KOPT-K1 (cell line): ENCODE results near the gene EML4.

Experiments
- H3K27ac ChIP-seq: fragments of 200-600 bp; sonication (generic); 2 replicates; pipeline ENCODE4 v1.5.1; 2016; ENCODE audit warnings: antibody characterized with exemption, mild to moderate bottlenecking, low read depth, low read length; ENCODE audit not compliant: poor library complexity, severe bottlenecking
- H3K36me3 ChIP-seq: fragments of 200-600 bp; sonication (generic); 2 replicates; pipeline ENCODE4 v1.5.1; 2017; ENCODE audit warnings: antibody characterized with exemption, mild to moderate bottlenecking, low read length, moderate library complexity; ENCODE audit not compliant: insufficient read depth
- H3K9me3 ChIP-seq: fragments of 200-600 bp; sonication (generic); 2 replicates; pipeline ENCODE4 v1.5.1; 2017; ENCODE audit warnings: antibody characterized with exemption, low read length, mild to moderate bottlenecking; ENCODE audit not compliant: insufficient read depth, poor library complexity, severe bottlenecking

EML4 gene

DNA sequence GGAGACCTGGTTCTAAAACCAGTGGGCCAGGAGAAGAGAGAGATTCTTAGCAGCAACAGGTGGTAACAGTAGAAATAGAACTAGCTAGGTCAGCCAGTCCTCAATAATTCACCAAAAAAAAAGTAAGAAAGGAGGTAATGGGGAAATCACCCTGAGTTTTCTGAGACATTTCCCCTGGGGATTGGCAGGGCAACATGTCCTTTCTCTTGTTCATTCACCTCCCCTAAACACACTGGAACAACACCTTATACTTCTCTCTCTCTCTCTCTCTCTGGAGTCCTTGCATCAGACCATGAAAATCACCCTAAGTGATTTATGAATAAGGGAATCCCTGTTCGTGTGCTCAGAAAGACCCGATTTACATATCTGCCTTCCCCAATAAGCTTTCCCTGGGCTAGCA is 127.1 kb downstream of the EML4 start:
- Histone ChIP-seq H3K27ac (no peak overlapping the region), H3K9me3 (no peaks in the 10 kb centered on the region), H3K36me3 (peaks cover 44% of the 10 kb centered on the region)

DNA sequence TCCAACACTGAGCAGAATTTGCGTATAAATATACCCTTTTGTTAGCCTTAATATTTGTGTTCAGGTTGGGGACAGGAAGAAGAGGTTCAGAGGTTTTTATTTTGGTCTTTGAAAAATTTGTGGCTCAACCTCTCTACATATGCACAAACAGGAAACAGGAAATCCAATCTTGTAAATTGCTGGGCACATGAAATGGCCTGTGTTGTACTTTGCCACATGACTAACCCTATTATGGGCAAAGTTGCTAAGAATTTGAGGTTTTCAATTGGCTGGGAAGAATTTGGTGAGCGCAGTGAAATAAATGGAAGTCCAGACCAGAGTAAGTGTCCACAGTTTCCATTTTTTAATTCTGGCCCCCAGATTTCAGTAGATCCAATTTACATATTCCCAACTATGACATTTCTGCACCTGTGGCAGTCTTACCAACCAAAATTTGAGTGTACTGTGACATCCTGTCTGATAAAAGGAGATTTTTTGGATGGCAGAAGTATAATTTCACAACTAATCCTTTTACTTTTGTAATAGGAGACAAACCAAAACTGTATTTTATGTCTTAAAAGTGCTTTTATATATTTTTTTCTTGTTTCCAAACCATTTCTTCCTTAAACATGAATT is 128.3 kb downstream of the EML4 start:
- peaks cover 49% of the 10 kb centered on the region for H3K36me3 ChIP-seq
- no peaks in the 10 kb centered on the region for H3K9me3 ChIP-seq
- H3K27ac ChIP-seq: peak overlapping the region; percentile 6

GRCh38 chr2:42298132-42298531 is 129.0 kb downstream of the EML4 start:
- no peaks in the 10 kb centered on the region for H3K9me3 ChIP-seq
- no peak overlapping the region for H3K27ac ChIP-seq
- H3K36me3 ChIP-seq: peaks cover 52% of the 10 kb centered on the region

DNA sequence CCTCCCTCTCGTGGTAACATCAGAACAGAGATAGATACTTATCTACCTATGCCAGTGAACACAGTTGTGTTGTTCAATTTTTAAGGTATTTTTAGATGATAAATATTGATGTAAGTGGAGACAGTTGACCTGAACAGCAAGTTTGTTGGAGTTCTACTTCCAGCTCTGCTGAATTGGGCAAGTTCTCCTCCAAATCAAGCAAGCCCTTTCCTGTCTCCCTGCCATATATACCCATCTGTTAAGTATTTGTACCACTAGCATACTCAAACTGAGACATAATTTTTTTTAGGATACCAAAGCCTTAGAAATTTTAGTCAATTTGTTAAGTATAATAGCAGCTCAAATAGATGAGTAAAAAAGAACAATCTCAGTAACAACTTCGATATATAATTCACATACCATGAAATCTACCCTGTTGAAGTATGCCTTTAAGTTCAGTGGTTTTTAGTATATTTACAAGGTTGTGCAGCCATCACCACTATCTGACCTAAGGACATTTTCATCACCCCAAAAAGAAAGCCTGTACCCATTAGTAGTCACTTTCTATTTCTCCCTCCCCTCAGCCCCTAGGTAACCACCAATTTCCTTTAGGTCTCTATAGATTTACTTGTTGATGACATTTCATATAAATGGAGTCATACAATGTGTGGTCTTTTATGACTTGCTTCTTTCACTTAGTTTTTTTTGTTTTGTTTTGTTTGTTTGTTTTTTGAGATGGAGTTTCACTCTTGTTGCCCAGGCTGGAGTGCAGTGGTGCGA is 130.0 kb downstream of the EML4 start:
- H3K9me3 ChIP-seq: no peaks in the 10 kb centered on the region
- peaks cover 63% of the 10 kb centered on the region for H3K36me3 ChIP-seq
- no peak overlapping the region for H3K27ac ChIP-seq

- H3K9me3 ChIP-seq: no peaks in the 10 kb centered on the region
- H3K27ac ChIP-seq: no peak overlapping the region
- peaks cover 66% of the 10 kb centered on the region for H3K36me3 ChIP-seq
Measured at GRCh38 chr2:42300527-42300926, 131.4 kb downstream of the EML4 start.

DNA sequence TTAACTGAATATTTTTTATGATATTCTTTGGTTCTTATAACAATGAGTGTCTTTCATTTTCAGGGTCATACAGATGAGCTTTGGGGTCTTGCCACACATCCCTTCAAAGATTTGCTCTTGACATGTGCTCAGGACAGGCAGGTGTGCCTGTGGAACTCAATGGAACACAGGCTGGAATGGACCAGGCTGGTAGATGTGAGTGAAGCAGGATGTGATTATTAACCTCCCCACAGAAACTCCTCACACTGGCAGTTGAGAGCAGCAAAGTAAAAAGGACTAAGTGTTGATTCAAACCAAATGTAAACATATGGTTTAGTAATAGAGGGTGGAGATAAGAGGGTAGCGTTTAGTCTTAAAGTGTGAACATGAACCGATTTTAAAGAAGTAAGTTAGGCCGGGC is 134.1 kb downstream of the EML4 start:
- Histone ChIP-seq H3K9me3 (no peaks in the 10 kb centered on the region), H3K27ac (no peak overlapping the region), H3K36me3 (peaks cover 64% of the 10 kb centered on the region)

- Histone ChIP-seq H3K27ac (no peak overlapping the region), H3K9me3 (no peaks in the 10 kb centered on the region), H3K36me3 (peaks cover 66% of the 10 kb centered on the region)
Measured at GRCh38 chr2:42304059-42304713, 135.0 kb downstream of the EML4 start.

DNA sequence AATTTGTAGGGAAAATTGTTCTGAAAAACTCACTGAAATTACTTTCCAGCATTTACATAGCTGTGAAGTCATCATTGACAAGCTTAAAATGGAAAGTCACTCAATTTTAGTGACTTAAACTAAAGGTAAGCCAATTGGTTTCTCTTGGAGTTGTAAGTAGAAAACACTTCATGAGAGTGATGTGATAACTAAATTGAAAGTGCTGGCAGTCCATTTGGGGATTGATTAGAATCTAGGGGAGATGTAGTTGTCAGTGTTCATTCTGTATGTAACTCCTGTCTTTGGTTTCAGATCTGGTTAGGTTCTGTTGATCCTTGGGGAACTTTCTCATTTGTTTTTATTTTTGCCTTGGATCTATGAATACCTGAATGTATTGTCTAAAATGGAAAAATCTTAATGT is 138.0 kb downstream of the EML4 start:
- peaks cover 45% of the 10 kb centered on the region for H3K36me3 ChIP-seq
- H3K27ac ChIP-seq: no peak overlapping the region
- H3K9me3 ChIP-seq: no peaks in the 10 kb centered on the region

DNA sequence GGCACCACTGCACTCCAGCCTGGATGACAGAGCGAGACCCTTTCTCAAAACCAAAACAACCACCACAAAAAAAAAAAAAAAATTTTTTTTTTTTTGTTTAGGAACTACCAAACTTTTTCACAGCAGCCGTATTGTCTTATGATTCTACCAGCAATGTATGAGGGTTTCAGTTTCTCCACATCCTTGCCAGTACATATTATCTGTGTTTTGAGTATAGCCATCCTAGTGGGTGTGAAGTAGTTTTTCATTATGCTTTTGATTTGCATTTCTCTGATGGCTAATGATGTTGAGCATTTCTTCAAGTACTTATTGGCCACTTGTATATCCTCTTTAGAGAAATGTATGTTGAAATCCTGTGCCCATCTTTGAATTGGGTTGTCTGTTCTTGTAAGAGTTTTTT is 140.2 kb downstream of the EML4 start:
- Histone ChIP-seq H3K27ac (no peak overlapping the region), H3K9me3 (no peaks in the 10 kb centered on the region), H3K36me3 (peaks cover 26% of the 10 kb centered on the region)

GRCh38 chr2:42310007-42310515 is 140.9 kb downstream of the EML4 start:
- peaks cover 20% of the 10 kb centered on the region for H3K36me3 ChIP-seq
- no peak overlapping the region for H3K27ac ChIP-seq
- no peaks in the 10 kb centered on the region for H3K9me3 ChIP-seq

DNA sequence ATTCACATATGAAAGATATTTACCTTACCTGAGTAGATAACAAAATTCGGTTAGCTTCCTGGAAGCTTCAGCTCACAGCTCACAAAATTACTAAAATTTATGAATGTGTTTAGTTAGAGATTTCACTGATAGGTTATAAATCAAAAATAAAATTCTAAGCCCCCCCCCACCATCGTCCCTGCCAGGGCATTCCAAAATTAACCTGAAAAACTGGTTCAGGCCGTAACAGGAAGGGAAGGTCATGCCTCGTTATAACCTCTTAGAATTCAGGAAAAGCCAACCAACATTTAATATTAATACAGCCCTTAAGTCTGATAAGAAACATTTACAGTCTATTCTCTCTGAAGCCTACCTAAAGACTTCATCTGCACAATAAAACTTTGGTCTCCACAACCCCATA is 143.0 kb downstream of the EML4 start:
- Histone ChIP-seq H3K36me3 (peaks cover 21% of the 10 kb centered on the region), H3K27ac (no peak overlapping the region), H3K9me3 (no peaks in the 10 kb centered on the region)

DNA sequence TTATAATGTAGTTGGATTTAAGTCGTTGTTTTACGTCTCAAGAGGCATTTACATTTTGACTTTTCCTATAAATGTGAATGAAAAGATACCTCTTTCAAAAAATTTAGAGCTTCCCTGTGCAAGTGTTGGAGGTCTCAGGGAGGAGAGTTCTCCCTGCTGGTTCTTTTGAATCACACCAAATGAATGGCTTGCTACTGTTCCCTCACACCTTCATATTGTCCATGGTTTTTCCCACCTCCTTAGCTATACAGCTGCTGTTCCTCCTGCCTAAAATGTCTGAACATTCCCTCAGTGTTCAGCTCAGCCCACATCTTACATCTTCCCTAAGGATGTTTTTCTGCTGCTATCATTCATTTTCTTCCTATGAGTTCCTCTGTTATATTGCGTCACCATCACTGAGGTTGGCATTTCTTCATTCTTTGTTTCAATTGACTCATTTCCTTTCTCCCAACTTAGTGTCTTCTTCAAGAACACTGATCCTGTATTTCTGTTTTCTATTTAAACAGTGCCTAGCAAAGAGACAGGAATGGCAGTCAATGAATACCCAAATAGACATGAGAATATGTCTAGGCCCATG is 145.8 kb downstream of the EML4 start:
- H3K27ac ChIP-seq: no peak overlapping the region
- H3K36me3 ChIP-seq: peaks cover 36% of the 10 kb centered on the region
- H3K9me3 ChIP-seq: no peaks in the 10 kb centered on the region

DNA sequence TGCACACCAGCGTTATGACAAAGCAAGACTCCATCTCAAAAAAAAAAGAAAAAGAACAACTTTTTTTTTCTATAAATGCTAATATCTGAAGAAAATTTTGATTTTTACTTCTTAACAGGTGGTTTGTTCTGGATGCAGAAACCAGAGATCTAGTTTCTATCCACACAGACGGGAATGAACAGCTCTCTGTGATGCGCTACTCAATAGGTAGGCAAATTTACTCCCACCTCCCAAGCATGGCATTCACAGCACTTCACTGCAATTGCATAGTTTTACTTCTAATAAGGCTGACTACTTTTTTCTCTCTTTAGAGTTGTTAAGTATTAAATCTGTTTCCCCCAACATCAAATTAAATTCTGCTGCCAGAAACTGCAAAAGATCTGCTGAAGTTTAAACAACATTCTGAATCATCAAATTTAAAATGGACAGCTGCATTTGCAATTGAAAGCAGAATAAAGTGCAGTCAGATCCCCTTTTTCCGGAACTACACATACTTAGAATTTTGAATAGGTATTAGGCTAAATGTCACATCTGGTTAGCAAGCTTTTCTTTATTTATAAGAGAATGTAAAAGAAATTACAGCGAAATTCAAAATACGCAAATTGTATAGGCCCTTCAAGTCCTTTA is 146.8 kb downstream of the EML4 start:
- H3K36me3 ChIP-seq: peaks cover 45% of the 10 kb centered on the region

DNA sequence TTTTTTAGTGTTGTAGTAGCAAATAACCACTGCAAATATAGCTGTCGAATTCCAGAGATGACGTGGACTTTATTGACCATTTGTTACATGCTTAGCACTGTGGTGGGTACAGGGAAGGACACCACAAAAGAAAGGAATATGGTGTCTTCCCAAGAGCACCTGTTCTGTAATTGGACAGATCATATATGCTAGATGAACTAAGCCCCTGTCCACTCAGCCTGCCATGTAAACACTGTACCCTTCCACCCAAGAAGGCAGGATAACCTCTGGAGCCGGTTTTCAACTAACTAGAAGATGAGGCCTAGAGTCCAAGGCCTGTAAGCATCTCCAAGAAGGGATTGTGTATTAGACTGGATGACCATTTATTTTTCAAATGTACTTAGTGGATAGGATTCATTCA is 147.8 kb downstream of the EML4 start:
- Histone ChIP-seq H3K9me3 (no peaks in the 10 kb centered on the region), H3K27ac (no peak overlapping the region), H3K36me3 (peaks cover 45% of the 10 kb centered on the region)

More for the DNA sequence above, 146.8 kb downstream of the EML4 start:
- Histone ChIP-seq H3K9me3 (no peaks in the 10 kb centered on the region), H3K27ac (no peak overlapping the region)

GRCh38 chr2:42317486-42317885 is 148.3 kb downstream of the EML4 start:
- Histone ChIP-seq H3K36me3 (peaks cover 45% of the 10 kb centered on the region), H3K27ac (no peak overlapping the region), H3K9me3 (no peaks in the 10 kb centered on the region)
